HUDEP-2 (cell line): Measurements from ENCODE around the gene MCF2L2.
"Not testable (repeated sequence)": the region's sequence is repeated elsewhere in the genome, so short reads cannot be mapped to it uniquely, and the experiment has no call there.

ENCODE experiments used
- DNase-seq, 76 experiments: peaks; one replicate each; lab custom pipeline; 2025; ENCODE audit not compliant: unreplicated experiment in 76 of 76; lab: John Stamatoyannopoulos, UW

The MCF2L2 gene, protein sequence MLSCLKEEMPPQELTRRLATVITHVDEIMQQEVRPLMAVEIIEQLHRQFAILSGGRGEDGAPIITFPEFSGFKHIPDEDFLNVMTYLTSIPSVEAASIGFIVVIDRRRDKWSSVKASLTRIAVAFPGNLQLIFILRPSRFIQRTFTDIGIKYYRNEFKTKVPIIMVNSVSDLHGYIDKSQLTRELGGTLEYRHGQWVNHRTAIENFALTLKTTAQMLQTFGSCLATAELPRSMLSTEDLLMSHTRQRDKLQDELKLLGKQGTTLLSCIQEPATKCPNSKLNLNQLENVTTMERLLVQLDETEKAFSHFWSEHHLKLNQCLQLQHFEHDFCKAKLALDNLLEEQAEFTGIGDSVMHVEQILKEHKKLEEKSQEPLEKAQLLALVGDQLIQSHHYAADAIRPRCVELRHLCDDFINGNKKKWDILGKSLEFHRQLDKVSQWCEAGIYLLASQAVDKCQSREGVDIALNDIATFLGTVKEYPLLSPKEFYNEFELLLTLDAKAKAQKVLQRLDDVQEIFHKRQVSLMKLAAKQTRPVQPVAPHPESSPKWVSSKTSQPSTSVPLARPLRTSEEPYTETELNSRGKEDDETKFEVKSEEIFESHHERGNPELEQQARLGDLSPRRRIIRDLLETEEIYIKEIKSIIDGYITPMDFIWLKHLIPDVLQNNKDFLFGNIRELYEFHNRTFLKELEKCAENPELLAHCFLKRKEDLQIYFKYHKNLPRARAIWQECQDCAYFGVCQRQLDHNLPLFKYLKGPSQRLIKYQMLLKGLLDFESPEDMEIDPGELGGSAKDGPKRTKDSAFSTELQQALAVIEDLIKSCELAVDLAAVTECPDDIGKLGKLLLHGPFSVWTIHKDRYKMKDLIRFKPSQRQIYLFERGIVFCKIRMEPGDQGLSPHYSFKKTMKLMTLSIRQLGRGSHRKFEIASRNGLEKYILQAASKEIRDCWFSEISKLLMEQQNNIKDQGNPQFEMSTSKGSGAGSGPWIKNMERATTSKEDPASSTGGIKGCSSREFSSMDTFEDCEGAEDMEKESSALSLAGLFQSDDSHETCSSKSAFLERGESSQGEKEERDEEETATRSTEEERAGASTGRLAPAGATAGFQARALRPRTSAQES

DNA sequence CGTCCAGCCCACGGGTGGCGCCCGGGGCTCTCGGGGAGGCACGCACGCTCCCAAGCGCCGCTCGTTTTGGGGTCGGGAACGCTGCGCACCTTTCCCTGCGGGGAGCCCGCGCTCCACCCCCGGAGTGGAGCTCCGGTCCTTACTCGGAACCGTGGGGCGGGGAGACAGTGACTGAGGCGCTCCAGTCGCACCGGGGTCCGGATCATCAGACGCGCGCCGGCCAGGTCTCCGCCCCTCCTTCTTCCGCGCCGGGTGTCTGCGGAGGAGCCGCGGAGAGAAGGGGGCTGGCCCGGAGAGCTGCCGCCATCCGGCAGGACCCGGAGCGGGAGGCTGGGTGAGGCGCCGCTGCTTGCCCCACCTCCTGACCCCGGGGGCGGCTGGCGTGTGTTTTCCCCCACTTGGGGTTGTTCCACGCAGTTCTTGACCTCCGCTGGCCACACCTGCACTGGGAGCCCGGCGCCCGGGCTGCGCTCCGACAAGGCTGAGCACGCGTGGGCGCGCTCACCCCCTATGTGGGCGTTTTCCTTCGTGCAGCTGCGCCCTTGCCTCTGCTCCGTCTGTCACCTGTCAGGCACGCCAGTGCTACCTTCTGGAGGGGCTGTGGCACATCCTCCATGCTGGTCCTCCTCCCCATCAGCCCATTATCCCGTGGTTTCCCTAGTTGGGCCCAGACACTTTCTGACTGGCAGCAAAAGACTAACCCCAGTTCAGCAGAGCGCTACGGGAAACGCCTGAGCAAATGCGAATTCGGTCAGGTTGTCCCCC is at the start of gene MCF2L2:
TSS of gene MCF2L2 (minus strand) at position 173 of the 765 bp plus-strand sequence. CDS start 642 bp downstream, outside the sequence.
- peak in 7 of 76 experiments; percentile 3 to 22 (median 9) for DNase-seq

DNA sequence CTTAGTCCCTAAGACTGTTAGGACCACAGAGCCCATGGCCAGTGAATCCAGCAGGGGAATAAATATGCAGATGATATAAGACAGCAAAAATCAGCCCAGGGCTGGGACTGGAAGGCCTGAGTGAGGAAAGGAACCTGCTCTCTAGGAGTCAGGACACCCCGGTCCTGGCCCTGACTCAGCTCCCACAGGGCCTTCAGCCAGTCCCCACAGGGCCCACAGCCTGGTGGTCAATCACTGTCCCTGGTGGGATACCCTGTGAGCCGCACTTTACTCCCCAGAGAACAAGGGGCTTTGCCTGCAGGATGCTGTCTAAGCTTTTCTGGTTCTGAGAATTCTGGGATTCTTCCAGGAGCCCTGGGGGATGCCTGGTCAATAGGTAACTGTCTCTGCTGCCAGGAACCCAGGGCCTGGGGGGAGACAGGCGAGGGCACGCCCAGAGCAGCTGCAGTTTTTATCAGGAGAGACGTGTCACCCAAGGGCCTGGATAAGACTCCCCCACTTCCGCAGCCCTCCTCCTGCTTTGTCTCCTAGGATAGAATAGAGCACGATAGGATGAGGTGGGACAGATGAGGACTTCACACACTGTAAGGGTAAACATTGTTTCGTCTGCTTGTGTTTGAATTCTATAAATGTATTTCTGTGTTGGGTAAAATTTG is 49.5 kb upstream of the MCF2L2 start:
- DNase-seq: no peak

- DNase-seq: not testable (repeated sequence)
Measured at GRCh38 chr3:183475764-183476162, 47.3 kb upstream of the MCF2L2 start.

DNA sequence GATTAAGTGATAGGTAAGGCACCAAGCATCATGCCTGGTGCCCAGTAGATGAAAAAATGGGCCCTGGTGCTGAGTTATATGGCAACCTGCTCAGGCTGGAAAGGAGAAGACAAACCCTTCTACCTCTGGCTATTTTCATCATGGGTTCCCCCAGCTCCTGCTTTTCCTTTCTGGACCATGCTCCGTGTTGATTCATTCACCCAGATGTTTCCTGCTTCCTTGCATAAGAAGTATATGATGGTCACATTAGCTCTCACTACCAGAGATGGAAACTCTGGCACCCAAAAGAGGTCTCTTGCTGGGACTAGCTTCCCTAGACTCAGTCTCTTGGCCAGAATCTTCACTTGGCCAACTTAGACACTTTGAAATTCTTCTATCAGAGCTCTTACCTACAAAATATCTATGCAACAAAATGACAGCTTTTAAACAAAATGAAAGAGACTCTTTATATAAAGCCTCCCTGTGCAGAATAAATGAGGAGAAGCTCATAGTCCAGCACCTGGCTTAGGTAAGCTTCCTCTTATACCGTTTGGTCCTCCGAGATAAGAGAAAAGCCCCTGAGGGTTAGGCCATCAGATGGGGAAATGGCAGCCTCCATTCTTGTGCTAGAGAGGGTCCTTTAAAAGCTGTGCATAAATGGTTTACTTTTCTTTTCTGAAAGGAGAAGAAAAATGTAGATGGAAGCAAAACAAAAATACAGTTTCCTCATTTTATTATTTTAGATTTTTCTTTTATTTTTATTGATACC is 46.8 kb upstream of the MCF2L2 start:
- DNase-seq: no peak

DNA sequence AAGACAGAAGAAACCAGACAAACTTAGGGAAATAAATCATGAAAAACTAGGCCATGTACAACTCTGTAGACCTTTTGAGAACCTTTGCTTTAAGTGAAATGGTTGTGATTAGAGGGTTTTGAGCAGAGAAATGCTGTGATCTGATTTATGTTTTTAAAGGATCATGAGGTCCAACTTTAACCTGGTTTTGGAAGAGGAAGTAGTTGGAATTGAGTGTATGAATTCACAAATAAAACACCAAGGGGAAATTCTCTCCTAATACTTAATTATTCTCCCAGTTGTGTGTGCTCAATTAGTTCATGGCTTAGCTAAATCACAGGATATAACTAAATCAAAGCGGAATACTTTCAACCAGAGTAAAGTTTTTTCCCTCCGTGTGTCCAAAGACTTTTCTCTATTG is 45.5 kb upstream of the MCF2L2 start:
- DNase-seq: no peak

DNA sequence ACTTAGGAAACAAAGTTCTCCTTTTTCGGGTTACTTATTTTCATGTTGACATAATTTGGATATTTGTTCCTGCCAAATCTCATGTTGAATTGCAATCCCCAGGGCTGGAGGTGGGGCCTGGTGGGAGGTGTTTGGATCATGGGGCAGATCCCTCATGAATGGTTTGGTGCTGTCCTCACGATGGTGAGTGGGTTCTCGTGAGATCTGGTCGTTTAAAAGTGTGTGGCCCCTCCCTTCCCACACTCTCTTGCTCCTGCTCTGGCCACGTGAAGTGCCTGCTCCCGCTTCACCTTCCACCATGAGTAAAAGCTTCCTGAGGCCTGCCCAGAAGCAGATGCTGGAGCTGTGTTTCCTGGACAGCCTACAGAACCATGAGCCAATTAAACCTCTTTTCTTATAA is 43.7 kb upstream of the MCF2L2 start:
- DNase-seq: no peak

DNA sequence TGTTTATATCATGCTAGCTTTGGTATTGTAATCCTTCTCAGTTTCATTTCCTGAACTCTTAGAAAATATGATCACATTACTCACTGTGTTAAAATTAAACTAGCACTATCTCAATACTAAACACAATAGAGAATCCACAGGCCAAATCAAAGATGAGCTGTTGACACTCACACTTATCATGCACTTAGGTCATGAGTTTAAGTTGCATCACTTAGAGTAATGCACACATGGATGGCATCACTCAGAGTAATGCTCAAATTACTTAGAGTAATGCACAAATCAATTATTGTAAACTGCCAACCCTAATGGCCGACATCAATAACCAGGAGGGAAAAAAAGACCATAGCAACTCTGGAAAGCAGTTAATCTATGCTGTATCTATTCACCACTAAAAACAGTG is 40.0 kb upstream of the MCF2L2 start:
- no peak for DNase-seq

DNA sequence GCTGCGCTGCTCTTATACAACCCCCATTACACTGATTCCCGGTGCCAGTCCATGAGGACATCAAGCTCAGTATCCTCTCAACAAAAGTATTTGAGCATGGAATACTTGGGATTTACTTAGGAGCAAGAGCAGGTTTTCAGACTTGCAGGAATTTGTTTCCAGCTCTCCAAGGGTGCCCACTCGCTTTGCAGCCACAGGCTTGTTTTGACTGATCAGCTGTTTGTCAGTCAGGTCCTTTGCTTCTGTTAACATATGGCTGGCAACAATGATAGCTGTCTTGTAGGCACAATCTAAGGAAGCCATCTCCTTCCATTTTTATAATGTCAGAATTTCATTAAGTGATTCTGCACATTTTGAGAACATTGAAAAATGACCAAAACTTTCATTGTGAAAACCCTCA is 38.2 kb upstream of the MCF2L2 start:
- DNase-seq: no peak

DNA sequence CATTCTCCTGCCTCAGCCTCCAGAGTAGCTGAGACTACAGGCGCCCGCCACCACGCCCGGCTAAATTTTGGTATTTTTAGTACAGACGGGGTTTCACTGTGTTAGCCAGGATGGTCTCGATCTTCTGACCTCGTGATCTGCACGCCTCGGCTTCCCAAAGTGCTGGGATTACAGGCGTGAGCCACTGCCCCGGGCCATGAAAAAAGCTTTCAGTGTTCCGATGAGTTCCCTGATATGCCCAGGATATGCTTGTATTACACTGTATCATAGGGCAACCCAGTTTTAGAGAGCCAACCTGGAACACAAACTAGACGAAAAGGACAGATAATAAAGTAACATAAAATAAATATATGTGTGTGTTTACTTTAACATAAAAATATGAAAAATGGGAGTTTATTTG is 37.3 kb upstream of the MCF2L2 start:
- not testable (repeated sequence) for DNase-seq

DNA sequence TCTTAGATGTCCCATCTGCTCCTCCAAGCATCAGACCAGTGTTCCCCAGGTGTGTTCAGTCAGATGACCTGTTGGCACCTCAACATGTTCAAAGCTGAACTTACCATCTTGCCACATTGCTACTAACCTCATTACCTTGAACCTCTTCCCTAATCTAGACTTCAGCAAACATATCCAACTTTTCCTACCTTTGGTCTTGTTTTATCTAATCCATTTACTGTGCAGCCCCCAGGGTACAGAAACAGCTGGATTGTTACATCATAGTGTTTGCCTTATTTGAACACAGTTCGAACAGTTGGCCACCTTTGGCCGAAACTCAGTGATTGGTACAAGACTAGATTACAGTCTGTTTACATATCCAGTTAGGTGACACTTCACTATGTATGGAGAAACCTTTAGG is 36.1 kb upstream of the MCF2L2 start:
- DNase-seq: no peak

DNA sequence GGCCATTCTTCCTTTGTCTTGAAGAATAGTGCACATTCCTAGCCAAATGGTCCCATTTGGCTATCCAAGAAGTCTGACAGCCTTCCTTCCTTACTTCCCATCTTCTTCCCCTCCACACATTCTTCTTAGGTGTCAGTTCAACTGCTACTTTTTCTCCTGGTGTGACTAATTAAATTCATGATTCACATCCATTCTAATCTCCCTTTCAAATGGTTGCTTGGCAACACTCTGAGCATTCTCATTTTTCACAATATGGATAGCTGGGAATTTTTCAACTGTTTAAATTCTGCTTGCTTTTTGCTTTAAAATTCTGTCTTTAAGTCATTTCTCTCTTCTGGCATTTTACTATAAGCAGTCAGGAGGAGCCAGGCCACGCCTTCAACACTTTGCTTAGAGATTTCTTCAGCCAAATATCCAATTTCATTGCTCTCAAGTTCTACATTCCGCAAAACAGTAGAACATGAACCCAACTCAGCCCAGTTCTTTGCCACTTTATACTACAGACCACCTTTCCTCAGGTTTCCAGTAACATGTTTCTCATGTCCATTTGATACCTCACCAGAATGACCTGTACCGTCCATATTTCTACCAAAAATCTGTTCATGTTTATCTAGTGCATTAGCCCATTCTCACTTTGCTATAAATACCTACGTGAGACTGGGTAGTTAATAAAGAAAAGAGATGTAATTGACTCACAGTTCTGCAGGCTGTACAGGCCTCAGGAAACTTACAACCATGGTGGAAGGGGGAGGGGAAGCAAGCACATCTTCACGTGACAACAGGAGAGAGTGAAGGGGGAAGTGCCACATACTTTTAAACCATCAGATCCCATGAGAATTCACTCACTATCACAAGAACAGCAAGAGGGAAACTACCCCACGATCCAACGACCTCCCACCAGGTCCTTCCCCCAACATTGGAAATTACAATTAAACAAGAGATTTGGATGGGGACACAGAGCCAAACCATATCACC is 31.9 kb upstream of the MCF2L2 start:
- no peak for DNase-seq

DNA sequence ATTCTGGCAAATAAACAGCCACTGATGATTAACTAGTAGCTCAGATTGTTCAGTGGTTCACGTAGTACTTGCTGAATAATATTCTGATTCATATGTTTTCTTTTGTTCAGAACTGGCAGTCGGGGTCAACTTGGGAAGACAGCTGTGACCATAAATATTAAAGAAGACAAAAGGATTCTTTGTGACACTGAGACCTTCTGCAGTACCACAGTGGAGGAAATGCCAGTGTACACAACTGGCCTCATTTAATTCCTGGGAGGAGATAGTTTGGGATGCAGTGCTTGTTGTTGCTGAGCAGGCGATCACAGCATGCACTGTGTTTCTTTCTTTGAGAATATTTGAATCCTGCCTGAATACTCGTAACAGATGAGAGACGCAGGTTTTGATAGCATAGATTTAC is 26.7 kb upstream of the MCF2L2 start:
- no peak for DNase-seq

GRCh38 chr3:183454064-183454463 is 25.6 kb upstream of the MCF2L2 start:
- no peak for DNase-seq

- no peak for DNase-seq
Measured at GRCh38 chr3:183449791-183450190, 21.4 kb upstream of the MCF2L2 start.

DNA sequence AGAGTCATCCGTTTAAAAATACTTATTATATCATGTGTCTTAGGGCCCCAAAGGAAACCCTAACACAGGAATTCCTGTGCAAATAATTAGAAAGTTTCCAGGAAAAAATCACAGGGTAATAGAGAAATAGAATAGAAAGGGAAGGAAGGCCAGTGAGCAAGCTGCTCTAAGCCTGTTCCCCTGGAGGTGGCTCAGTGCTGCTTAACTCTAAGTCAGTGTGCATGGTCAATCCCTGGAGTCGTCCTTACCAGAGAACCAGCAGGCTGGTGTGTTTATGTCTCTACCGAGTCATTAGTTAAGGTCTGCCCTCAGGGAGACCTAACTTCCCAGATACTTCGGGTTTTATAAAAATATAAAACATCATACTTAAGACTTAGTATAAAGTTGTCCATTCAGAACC is 21.0 kb upstream of the MCF2L2 start:
- peak in 11 of 76 experiments; percentile 2 to 26 (median 12) for DNase-seq

DNA sequence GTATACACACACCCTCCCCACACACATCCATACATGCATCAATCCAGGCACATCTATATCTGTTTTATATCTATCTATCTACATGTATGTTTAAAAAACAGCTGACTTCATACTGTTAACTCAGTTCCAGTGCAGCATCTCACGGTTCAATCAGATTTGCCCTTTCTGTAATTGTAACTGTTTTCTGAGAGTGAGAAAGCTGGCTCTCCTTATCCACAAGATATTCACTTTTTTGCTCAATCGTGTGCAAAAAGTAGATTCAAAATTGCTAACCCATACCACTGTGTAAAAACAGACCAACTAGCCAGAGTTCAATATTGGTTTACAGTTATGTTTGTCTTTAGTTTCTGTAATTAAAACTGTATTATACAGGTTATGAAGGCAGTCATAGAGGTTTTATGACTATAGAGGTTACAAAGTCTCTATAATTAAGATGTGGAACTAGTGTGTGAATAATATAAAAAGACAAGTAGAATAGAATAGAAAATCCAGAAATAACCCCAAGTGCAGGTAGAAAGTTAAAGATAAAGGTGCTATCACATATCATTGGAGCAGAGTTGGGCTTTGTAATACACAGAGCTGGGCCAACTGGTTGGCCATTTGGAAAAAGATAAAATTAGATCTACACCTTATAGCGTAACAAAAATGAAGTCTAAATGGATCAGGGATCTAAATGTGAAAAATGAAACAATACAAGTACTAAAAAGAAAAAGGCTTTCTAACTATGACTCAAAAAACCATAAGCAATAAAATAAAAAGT is 20.1 kb upstream of the MCF2L2 start:
- DNase-seq: no peak

GRCh38 chr3:183447206-183448001 is 19.0 kb upstream of the MCF2L2 start:
- DNase-seq: peak in 74 of 76 experiments; percentile 21 to 89 (median 73)
